ENCODE results near the gene EIF3F.

EIF3F gene

GRCh38 chr11:8049084-8049483 is 61.9 kb downstream of the EIF3F start:
- TF ChIP-seq, protein P1, sequence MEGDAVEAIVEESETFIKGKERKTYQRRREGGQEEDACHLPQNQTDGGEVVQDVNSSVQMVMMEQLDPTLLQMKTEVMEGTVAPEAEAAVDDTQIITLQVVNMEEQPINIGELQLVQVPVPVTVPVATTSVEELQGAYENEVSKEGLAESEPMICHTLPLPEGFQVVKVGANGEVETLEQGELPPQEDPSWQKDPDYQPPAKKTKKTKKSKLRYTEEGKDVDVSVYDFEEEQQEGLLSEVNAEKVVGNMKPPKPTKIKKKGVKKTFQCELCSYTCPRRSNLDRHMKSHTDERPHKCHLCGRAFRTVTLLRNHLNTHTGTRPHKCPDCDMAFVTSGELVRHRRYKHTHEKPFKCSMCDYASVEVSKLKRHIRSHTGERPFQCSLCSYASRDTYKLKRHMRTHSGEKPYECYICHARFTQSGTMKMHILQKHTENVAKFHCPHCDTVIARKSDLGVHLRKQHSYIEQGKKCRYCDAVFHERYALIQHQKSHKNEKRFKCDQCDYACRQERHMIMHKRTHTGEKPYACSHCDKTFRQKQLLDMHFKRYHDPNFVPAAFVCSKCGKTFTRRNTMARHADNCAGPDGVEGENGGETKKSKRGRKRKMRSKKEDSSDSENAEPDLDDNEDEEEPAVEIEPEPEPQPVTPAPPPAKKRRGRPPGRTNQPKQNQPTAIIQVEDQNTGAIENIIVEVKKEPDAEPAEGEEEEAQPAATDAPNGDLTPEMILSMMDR (IDR thresholded peaks at IDR 0.05; ENCODE audit: low read depth, low read length): no peak
- DNase-seq (ENCODE audit: extremely low read depth, low read depth): no peak
